GM06990 (cell line): ENCODE data around the gene CDH4.

Experiments
- DNase-seq: peaks from one replicate; pipeline ENCODE4 v3.0.0-alpha.2; 2011; ENCODE audit not compliant: insufficient read length; ENCODE audit errors: extremely low read depth
- H3K27me3 ChIP-seq: replicated peaks from 2 replicates; pipeline ENCODE4 v1.6.0; 2011; ENCODE audit warnings: low read length; ENCODE audit not compliant: control insufficient read depth, insufficient read depth
- H3K36me3 ChIP-seq: 2 replicates; pipeline ENCODE4 v1.5.1; 2011; ENCODE audit warnings: low read length; ENCODE audit not compliant: control insufficient read depth, insufficient read depth
- H3K4me3 ChIP-seq: replicated peaks from 2 replicates; pipeline ENCODE4 v1.5.1; 2011; ENCODE audit warnings: low read depth, mild to moderate bottlenecking, control low read depth, low read length
- TF ChIP-seq, protein P1 (sequence below): IDR thresholded peaks from 2 replicates; pipeline ENCODE4 v1.5.1; 2011; ENCODE audit warnings: low read length, control low read depth, mild to moderate bottlenecking, inconsistent platforms; ENCODE audit not compliant: insufficient read depth, poor library complexity, severe bottlenecking

CDH4 gene

DNA sequence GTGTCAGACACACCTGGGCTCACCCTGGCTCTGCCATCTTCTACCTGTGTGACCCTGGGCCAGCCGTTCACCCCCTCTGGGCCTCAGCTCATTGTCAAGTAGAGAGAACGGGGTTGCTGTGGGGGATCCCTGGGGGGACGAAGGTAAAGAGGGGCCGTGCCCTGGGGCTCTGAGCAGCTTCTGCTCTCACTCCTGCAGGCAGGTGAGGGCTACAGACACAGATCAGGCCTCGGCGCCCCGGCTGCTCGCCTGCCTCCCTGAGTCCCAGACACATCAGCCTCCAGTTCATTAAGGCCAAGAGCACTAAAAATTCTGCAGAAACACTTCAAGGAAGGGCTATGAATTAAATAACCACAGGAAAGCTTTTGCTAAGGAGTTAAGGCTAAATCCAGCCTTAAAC, 394.4 kb downstream of the CDH4 start:
- Histone ChIP-seq H3K27me3 (no peaks in the 10 kb centered on the region), H3K36me3 (no peaks in the 10 kb centered on the region), H3K4me3 (no peak overlapping the region)
- DNase-seq = no peak
- TF ChIP-seq, protein P1, sequence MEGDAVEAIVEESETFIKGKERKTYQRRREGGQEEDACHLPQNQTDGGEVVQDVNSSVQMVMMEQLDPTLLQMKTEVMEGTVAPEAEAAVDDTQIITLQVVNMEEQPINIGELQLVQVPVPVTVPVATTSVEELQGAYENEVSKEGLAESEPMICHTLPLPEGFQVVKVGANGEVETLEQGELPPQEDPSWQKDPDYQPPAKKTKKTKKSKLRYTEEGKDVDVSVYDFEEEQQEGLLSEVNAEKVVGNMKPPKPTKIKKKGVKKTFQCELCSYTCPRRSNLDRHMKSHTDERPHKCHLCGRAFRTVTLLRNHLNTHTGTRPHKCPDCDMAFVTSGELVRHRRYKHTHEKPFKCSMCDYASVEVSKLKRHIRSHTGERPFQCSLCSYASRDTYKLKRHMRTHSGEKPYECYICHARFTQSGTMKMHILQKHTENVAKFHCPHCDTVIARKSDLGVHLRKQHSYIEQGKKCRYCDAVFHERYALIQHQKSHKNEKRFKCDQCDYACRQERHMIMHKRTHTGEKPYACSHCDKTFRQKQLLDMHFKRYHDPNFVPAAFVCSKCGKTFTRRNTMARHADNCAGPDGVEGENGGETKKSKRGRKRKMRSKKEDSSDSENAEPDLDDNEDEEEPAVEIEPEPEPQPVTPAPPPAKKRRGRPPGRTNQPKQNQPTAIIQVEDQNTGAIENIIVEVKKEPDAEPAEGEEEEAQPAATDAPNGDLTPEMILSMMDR = no peak

DNA sequence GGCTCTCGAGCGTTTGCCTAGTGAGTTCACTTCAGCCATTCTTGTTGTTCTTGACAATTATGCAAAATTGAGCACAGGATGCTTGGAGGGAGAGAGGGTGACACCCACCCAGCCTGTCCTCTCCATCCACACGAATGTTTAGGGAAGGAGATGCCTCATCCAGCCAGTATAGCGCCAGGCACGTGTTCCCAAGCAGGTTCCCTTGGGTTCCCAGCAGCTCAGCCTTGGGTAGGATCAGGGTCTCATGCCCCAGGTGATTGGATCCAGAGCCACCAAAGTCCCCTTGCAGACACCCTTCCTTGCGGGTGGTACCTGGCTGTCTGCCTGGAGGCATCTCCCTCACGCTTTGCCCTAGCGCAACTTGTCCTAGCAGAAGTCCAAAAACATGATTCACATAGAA, 394.9 kb downstream of the CDH4 start:
- Histone ChIP-seq H3K27me3 (no peaks in the 10 kb centered on the region), H3K4me3 (no peak overlapping the region), H3K36me3 (no peaks in the 10 kb centered on the region)
- TF ChIP-seq, protein P1 = no peak
- DNase-seq = no peak

DNA sequence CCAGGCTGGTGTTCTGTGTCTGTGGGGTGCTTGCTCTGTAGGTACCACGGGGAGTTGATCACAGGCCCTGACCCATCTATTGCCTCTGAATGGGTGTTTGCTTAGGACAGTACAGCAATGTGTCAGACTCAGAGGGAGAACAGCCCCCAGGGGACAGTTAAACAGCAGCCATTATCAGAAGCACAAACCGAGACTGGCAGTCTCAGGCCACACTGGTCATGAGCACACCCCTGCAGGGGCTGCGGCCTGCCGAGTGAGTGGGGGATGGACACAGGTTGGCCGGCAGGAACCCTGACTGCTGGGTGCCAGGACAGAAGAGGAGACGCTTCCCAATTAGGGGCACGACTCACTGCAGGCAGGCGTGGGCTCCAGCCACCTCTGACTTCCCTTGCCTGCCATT, 395.6 kb downstream of the CDH4 start:
- Histone ChIP-seq H3K4me3 (no peak overlapping the region), H3K36me3 (no peaks in the 10 kb centered on the region), H3K27me3 (no peaks in the 10 kb centered on the region)
- TF ChIP-seq, protein P1 = no peak
- no peak for DNase-seq

DNA sequence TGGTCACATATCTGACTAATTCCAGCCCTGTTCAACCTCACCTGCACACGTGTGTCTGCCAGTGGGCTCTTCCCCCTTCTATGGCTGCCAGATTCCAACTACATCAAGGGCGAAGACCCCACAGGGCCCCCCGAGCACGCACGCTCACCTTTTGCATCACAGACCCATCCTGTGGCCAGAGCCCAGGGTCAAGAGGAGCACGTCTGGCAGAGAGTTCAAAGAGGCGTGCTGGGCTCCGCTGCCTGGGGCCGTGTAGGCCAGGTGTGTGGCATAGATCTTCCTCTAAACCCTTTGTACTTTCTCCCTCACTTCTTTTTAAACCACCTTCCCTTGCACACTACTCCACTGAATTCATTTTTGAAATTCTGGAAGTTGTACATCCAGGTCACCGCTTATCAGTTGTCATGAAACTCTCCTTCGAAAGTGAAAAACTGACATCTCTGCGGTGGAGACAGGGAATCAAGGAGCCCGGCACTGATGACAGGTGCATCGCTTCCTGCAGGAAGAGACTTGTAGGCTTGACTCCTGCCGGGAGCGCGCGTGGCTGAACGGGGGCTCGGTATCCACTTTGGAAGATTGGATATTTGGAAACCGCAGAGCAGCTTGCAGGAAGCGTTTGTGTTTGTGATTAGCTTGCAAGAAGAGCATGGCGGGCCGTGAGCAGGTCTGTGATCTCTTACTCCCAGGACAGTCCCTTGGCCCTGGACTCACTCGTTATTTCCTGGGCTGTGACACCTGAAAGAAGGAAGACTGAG, 397.2 kb downstream of the CDH4 start:
- TF ChIP-seq, protein P1 = no peak
- no peaks in the 10 kb centered on the region for H3K27me3 ChIP-seq
- no peaks in the 10 kb centered on the region for H3K36me3 ChIP-seq
- no peak overlapping the region for H3K4me3 ChIP-seq
- no peak for DNase-seq

DNA sequence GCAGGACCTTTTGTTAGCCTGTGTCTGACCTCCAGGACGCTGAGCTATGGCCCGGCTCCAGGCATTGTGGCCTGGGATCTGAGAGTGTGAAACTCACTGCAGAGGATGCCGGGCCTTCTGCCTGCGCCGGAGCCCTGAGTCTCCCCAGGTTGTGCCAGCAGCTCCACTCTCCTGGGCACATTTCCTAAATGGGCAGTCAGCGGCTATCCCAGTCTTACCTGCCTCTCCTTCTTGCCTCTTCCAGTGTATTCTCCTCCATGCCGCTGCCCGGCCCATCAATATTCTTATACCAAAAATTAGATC, 397.8 kb downstream of the CDH4 start:
- no peak overlapping the region for H3K4me3 ChIP-seq
- TF ChIP-seq, protein P1 = no peak
- no peaks in the 10 kb centered on the region for H3K36me3 ChIP-seq
- DNase-seq = no peak
- H3K27me3 ChIP-seq = no peaks in the 10 kb centered on the region
